GM19397 (cell line): Measurements from ENCODE around the gene CHIA.

Experiments used
- ATAC-seq: cut with Tn5 transposase; IDR thresholded peaks from one replicate; pipeline ENCODE4 v1.9.1; 2021; ENCODE audit warnings: mild to moderate bottlenecking, moderate library complexity; ENCODE audit not compliant: unreplicated experiment

The CHIA gene

GRCh38 chr1:111290630-111291029 is at the start of gene CHIA:
CHIA (plus strand) TSS chr1:111290851; CDS start chr1:111310468, 19,617 bp downstream.
- no peak for ATAC-seq

GRCh38 chr1:111241797-111242196 is 48.9 kb upstream of the CHIA start:
- no peak for ATAC-seq

- ATAC-seq = no peak
Observed at GRCh38 chr1:111242805-111243523, 47.7 kb upstream of the CHIA start.

- ATAC-seq = no peak
Observed at GRCh38 chr1:111247125-111247838, 43.4 kb upstream of the CHIA start.

GRCh38 chr1:111249960-111250359 is 40.7 kb upstream of the CHIA start:
- ATAC-seq = no peak

- no peak for ATAC-seq
Observed at GRCh38 chr1:111251570-111251969, 39.1 kb upstream of the CHIA start.

- no peak for ATAC-seq
Observed at GRCh38 chr1:111252786-111253185, 37.9 kb upstream of the CHIA start.

- ATAC-seq = no peak
Observed at GRCh38 chr1:111253876-111254275, 36.8 kb upstream of the CHIA start.

GRCh38 chr1:111256988-111257658 is 33.5 kb upstream of the CHIA start:
- no peak for ATAC-seq

- ATAC-seq = no peak
Observed at GRCh38 chr1:111267801-111268508, 22.7 kb upstream of the CHIA start.

- ATAC-seq = no peak
Observed at GRCh38 chr1:111269825-111270406, 20.7 kb upstream of the CHIA start.

GRCh38 chr1:111270771-111271463 is 19.7 kb upstream of the CHIA start:
- no peak for ATAC-seq

GRCh38 chr1:111271464-111271801 is 19.2 kb upstream of the CHIA start:
- ATAC-seq = no peak

GRCh38 chr1:111272081-111272480 is 18.6 kb upstream of the CHIA start:
- no peak for ATAC-seq

GRCh38 chr1:111274653-111275052 is 16.0 kb upstream of the CHIA start:
- ATAC-seq = no peak

GRCh38 chr1:111275079-111275478 is 15.6 kb upstream of the CHIA start:
- ATAC-seq = no peak

GRCh38 chr1:111275780-111276433 is 14.7 kb upstream of the CHIA start:
- ATAC-seq = no peak

GRCh38 chr1:111279144-111279543 is 11.5 kb upstream of the CHIA start:
- ATAC-seq = no peak

GRCh38 chr1:111280267-111280666 is 10.4 kb upstream of the CHIA start:
- ATAC-seq = no peak

GRCh38 chr1:111281411-111281810 is 9.2 kb upstream of the CHIA start:
- no peak for ATAC-seq
